Activated naive CD8-positive, alpha-beta T cell treated with anti-CD3 and anti-CD28 coated beads for 36 hours (primary cell): ENCODE results near the gene GPS2. TPM values are rescaled to one million over a fixed set of nuclear protein-coding genes. Genes with fewer than 3 reads are reported as not detected.

ENCODE experiments used
- DNase-seq: peaks from one replicate; pipeline ENCODE4 v3.0.0; 2021
- H3K27ac Mint-ChIP-seq: one replicate; pipeline ENCODE4 v1.8.0; 2022; ENCODE audit warnings: mild to moderate bottlenecking, moderate library complexity, mixed read lengths
- H3K27me3 Mint-ChIP-seq: one replicate; pipeline ENCODE4 v1.8.0; 2022; ENCODE audit warnings: mild to moderate bottlenecking, mixed read lengths
- H3K36me3 Mint-ChIP-seq: one replicate; pipeline ENCODE4 v1.8.0; 2021; ENCODE audit warnings: mild to moderate bottlenecking, mixed read lengths
- H3K4me1 Mint-ChIP-seq: one replicate; pipeline ENCODE4 v1.8.0; 2021; ENCODE audit warnings: mixed read lengths
- H3K4me3 Mint-ChIP-seq: one replicate; pipeline ENCODE4 v1.8.0; 2022; ENCODE audit warnings: mild to moderate bottlenecking, moderate library complexity, mixed read lengths
- H3K9me3 Mint-ChIP-seq: one replicate; pipeline ENCODE4 v1.8.0; 2022; ENCODE audit warnings: mixed read lengths
- total RNA-seq, 2 experiments: library from RNA; stranded (reverse); gene quantifications; one replicate each; pipeline ENCODE4 v1.2.3, GENCODE V29; 2021

GPS2 gene, protein sequence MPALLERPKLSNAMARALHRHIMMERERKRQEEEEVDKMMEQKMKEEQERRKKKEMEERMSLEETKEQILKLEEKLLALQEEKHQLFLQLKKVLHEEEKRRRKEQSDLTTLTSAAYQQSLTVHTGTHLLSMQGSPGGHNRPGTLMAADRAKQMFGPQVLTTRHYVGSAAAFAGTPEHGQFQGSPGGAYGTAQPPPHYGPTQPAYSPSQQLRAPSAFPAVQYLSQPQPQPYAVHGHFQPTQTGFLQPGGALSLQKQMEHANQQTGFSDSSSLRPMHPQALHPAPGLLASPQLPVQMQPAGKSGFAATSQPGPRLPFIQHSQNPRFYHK
- total RNA-seq = 10 to 100 TPM; 58.4 to 62.6 TPM

- peak within 1 kb of the TSS; percentile 90 for H3K4me3 Mint-ChIP-seq
- peak; percentile 96 for DNase-seq
- no peaks in the 10 kb centered on the region for H3K9me3 Mint-ChIP-seq
- no peaks in the 10 kb centered on the region for H3K27me3 Mint-ChIP-seq
- H3K27ac Mint-ChIP-seq = peak within 1 kb of the TSS; percentile 87
- H3K36me3 Mint-ChIP-seq = peaks cover 43% of the 10 kb centered on the region
- H3K4me1 Mint-ChIP-seq = peaks cover 41% of the 10 kb centered on the region
Measured at GRCh38 chr17:7314719-7315569, at the start of gene GPS2. Gene GPS2, minus strand, starts transcription at chr17:7315360. Its CDS starts 308 bp downstream, at chr17:7315052.

DNA sequence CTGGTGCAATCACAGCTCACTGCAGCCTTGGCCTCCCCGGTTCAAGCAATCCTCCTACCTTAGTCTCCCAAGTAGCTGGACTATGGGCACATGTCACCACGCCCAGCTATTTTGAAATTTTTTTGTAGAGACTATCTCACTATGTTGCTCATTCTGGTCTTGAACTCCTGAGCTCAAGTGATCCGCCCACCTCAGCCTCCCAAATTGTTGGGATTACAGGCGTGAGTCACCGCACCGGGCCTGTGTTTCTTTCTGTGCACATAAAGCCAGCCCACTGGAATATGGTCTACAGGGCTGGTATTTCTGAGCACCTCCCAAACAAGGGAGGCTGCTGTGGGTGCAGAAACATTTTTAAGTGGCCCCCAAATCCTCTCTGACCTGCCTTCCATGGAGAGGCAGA lies 48.2 kb upstream of the GPS2 start:
- H3K9me3 Mint-ChIP-seq = no peaks in the 10 kb centered on the region
- H3K27ac Mint-ChIP-seq = no peak overlapping the region
- DNase-seq = no peak
- H3K4me3 Mint-ChIP-seq = no peak overlapping the region
- H3K27me3 Mint-ChIP-seq = no peaks in the 10 kb centered on the region
- H3K4me1 Mint-ChIP-seq = no peaks in the 10 kb centered on the region
- no peaks in the 10 kb centered on the region for H3K36me3 Mint-ChIP-seq

- no peaks in the 10 kb centered on the region for H3K27me3 Mint-ChIP-seq
- no peaks in the 10 kb centered on the region for H3K36me3 Mint-ChIP-seq
- H3K27ac Mint-ChIP-seq = no peak overlapping the region
- no peak overlapping the region for H3K4me3 Mint-ChIP-seq
- no peaks in the 10 kb centered on the region for H3K4me1 Mint-ChIP-seq
- no peak for DNase-seq
- no peaks in the 10 kb centered on the region for H3K9me3 Mint-ChIP-seq
Measured at GRCh38 chr17:7361906-7362305, 46.7 kb upstream of the GPS2 start.

DNA sequence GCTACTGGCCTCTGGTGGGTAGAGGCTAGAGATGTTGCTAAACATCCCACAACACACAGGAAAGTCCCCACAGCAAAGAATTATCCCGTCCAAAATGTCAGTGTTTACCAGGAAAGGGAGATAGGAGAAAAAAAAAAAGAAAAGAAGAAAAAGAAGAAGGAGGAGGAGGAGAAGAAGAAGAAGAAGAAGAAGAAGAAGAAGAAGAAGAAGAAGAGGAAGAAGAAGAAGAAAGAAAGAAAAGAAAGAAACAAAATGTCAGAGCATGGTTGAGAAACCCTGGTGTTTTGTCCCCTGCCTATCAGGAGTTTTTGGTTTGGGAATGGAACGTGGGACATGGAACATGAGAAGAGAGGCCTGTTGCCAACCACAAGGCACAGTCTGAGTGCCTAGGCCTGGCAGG lies 42.2 kb upstream of the GPS2 start:
- no peak overlapping the region for H3K27ac Mint-ChIP-seq
- no peak for DNase-seq
- no peaks in the 10 kb centered on the region for H3K27me3 Mint-ChIP-seq
- H3K4me1 Mint-ChIP-seq = peaks cover 22% of the 10 kb centered on the region
- H3K9me3 Mint-ChIP-seq = no peaks in the 10 kb centered on the region
- peaks cover 3% of the 10 kb centered on the region for H3K36me3 Mint-ChIP-seq
- no peak overlapping the region for H3K4me3 Mint-ChIP-seq

DNA sequence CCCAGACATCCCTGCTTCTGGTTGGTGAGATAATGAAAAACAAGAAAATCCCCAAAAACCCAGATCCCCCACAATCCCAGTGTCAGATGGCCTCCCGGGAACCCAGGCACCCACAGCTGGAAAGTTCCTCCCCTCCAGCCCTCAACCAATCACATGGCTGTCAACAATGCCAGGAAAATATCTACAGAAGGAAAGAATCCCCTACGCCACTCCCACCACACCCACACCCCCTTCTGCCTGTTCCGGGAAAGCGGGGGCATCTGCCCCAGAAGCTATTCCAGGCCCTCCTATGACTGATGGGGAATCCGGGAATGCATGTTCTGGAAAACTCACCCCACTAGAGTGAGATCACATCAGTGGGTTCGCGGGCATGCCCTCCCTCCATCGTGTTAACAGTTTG lies 41.6 kb upstream of the GPS2 start:
- H3K9me3 Mint-ChIP-seq = no peaks in the 10 kb centered on the region
- peaks cover 4% of the 10 kb centered on the region for H3K36me3 Mint-ChIP-seq
- H3K4me1 Mint-ChIP-seq = peaks cover 24% of the 10 kb centered on the region
- no peak overlapping the region for H3K27ac Mint-ChIP-seq
- H3K4me3 Mint-ChIP-seq = no peak overlapping the region
- no peaks in the 10 kb centered on the region for H3K27me3 Mint-ChIP-seq
- no peak for DNase-seq

GRCh38 chr17:7356072-7356549 lies 41.0 kb upstream of the GPS2 start:
- DNase-seq = peak; percentile 87
- Mint-ChIP-seq H3K27ac (no peak overlapping the region), H3K4me3 (no peak overlapping the region), H3K4me1 (peaks cover 27% of the 10 kb centered on the region), H3K9me3 (no peaks in the 10 kb centered on the region), H3K36me3 (peaks cover 7% of the 10 kb centered on the region), H3K27me3 (no peaks in the 10 kb centered on the region)

DNA sequence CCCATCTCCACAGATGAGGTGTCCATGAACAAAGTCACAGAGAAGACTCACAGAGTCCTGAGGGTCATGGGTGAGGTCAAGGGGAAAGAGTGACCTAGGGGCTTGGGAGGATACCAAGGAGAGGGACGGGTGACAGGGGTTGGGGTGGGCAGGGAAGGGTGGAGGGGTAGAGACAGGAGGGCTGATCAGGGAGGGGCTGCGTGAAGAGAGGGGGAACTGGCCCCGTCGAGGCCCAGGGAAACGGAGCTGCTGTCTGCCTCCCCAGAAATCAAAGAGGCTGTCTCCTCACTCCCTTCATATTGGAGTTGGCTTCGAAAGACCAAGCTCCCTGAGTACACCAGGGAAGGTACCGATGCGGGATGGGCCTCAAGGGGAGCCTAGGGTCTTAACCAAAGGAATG lies 40.4 kb upstream of the GPS2 start:
- no peak overlapping the region for H3K4me3 Mint-ChIP-seq
- peaks cover 33% of the 10 kb centered on the region for H3K4me1 Mint-ChIP-seq
- no peak for DNase-seq
- H3K9me3 Mint-ChIP-seq = no peaks in the 10 kb centered on the region
- no peak overlapping the region for H3K27ac Mint-ChIP-seq
- peaks cover 13% of the 10 kb centered on the region for H3K36me3 Mint-ChIP-seq
- no peaks in the 10 kb centered on the region for H3K27me3 Mint-ChIP-seq

GRCh38 chr17:7355053-7355452 lies 39.9 kb upstream of the GPS2 start, which contains the start of gene TMEM95:
Gene TMEM95, plus strand, starts transcription at chr17:7355156. Its CDS starts 49 bp downstream, at chr17:7355205.
- no peak for DNase-seq
- peaks cover 17% of the 10 kb centered on the region for H3K36me3 Mint-ChIP-seq
- peaks cover 36% of the 10 kb centered on the region for H3K4me1 Mint-ChIP-seq
- no peaks in the 10 kb centered on the region for H3K9me3 Mint-ChIP-seq
- no peaks in the 10 kb centered on the region for H3K27me3 Mint-ChIP-seq
- H3K27ac Mint-ChIP-seq = peak within 1 kb of the TSS; percentile 57
- peak within 1 kb of the TSS; percentile 11 for H3K4me3 Mint-ChIP-seq

DNA sequence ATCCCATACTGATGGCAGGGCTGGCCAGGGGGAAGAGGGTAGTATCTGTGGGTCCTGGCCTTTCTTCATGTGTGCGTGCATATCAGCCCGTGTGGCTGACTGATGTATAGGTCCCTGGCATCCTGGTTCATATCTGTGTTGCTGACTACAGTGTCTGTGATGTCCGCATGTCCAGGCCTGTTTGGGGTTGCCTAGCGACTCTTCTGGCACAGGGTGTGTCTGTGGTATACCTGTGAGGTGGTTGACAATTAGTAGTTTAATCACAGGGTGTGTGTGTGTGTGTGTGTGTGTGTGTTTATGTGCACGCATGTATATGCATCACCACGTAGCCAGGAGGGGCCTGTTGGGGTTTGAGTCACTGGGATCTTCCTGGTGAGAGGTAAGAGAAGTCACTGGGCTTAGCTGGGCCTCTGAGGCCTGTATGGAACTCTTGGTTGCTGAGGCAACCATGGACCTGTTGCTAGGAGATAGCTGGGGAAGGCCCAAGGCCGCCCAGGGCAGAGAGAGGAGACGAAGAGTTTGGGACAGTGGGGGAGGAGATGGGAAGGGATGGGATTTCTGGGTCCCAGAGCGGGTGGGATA lies 39.2 kb upstream of the GPS2 start:
- no peaks in the 10 kb centered on the region for H3K27me3 Mint-ChIP-seq

GRCh38 chr17:7352910-7353635 lies 37.9 kb upstream of the GPS2 start:
- H3K4me3 Mint-ChIP-seq = peak overlapping the region; percentile 86
- H3K27me3 Mint-ChIP-seq = no peaks in the 10 kb centered on the region
- peaks cover 28% of the 10 kb centered on the region for H3K36me3 Mint-ChIP-seq
- no peak for DNase-seq
- no peaks in the 10 kb centered on the region for H3K9me3 Mint-ChIP-seq
- H3K4me1 Mint-ChIP-seq = peaks cover 45% of the 10 kb centered on the region
- H3K27ac Mint-ChIP-seq = peak overlapping the region; percentile 47

More for the DNA sequence above, 39.2 kb upstream of the GPS2 start:
- DNase-seq = peak; percentile 46
- Mint-ChIP-seq H3K4me1 (peaks cover 42% of the 10 kb centered on the region), H3K4me3 (peak overlapping the region; percentile 11), H3K27ac (peak overlapping the region; percentile 57), H3K36me3 (peaks cover 22% of the 10 kb centered on the region), H3K9me3 (no peaks in the 10 kb centered on the region)

- Mint-ChIP-seq H3K27ac (peak overlapping the region; percentile 47), H3K4me3 (peak overlapping the region; percentile 86), H3K9me3 (no peaks in the 10 kb centered on the region), H3K27me3 (no peaks in the 10 kb centered on the region), H3K4me1 (peaks cover 45% of the 10 kb centered on the region), H3K36me3 (peaks cover 28% of the 10 kb centered on the region)
- no peak for DNase-seq
Measured at GRCh38 chr17:7352503-7352889, 37.3 kb upstream of the GPS2 start.

DNA sequence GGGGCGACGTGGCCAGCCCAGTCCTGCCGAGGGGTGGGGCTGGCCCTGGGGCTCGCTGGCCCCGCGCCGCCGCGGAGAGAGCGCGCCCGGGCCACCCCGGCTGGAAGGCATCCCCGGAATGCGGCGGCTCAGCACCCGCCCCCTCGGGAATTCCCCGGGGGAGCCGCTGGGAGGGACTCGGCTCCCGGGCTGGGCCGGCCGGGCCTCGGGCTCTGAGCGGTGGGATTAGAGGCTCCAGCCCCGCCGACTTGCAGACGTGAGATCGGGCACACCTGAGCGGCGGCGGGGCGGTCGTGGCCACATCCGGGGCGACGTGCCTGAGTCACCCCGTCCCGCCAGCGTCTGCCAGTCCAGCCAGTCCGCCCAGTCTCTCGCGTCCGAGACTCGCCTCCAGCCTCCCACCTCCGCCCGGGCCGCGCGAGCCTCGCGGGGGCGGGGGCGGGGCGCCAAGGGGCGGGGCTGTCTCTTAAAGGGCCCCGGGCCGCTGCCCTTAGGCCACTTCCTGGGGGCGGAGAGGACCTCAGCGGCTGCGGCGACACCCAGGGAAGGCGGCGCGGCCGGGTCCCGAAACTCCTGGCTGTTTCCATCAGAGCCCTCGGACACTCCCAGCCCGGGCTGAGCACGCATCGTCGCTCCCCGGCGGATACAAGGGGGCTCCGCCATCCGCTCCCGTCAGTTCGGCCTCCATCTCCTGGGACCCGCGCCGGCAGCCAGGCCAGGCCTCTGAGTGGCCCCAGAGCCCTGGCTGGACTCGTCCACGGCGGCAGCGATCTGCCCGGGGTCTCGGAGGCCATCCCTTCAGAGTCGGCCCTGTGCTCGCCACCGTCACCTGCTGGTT lies 36.7 kb upstream of the GPS2 start, which contains the start of gene KCTD11:
KCTD11 (plus strand) TSS at position 498 of the 838 bp plus-strand sequence.
- Mint-ChIP-seq H3K4me1 (peaks cover 45% of the 10 kb centered on the region), H3K36me3 (peaks cover 28% of the 10 kb centered on the region), H3K27me3 (no peaks in the 10 kb centered on the region), H3K4me3 (peak within 1 kb of the TSS; percentile 86), H3K9me3 (no peaks in the 10 kb centered on the region), H3K27ac (peak within 1 kb of the TSS; percentile 80)
- peak; percentile 85 for DNase-seq

GRCh38 chr17:7348478-7349242 lies 33.5 kb upstream of the GPS2 start:
- Mint-ChIP-seq H3K27ac (peak overlapping the region; percentile 66), H3K27me3 (no peaks in the 10 kb centered on the region), H3K4me1 (peaks cover 31% of the 10 kb centered on the region), H3K9me3 (no peaks in the 10 kb centered on the region), H3K4me3 (no peak overlapping the region), H3K36me3 (peaks cover 26% of the 10 kb centered on the region)
- no peak for DNase-seq
